HuH-7.5 (cell line): Measurements from ENCODE around the gene TRIM64C.
"Not testable (repeated sequence)": the region's sequence is repeated elsewhere in the genome, so short reads cannot be mapped to it uniquely, and the experiment has no call there.

ENCODE experiments used
- DNase-seq: peaks from one replicate; pipeline ENCODE4 v3.0.0; 2011; ENCODE audit warnings: low spot score

Gene TRIM64C

DNA sequence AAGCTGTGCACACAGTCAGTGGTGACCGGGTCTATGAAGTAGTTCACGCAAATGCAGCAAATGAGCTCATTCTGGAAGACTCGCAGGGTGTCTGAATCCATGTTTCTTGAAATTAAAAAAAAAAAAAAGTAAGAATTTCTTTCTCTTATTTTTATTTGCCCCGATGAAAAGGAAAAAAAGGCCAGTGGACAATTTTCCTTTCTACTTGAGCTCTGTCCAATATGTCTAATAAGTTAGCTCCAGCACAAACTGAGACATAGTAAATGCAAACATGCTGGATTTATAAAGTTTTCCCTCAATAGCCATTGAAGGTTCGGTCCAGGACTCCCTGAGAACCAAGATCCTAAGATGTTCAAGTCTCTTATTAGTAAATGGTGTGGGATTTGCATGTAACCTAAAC is at the start of gene TRIM64C:
Gene TRIM64C (minus strand): TSS at position 101 of the 400 bp plus-strand sequence. CDS start 0 bp downstream, at position 101.
- DNase-seq: not testable (repeated sequence)

DNA sequence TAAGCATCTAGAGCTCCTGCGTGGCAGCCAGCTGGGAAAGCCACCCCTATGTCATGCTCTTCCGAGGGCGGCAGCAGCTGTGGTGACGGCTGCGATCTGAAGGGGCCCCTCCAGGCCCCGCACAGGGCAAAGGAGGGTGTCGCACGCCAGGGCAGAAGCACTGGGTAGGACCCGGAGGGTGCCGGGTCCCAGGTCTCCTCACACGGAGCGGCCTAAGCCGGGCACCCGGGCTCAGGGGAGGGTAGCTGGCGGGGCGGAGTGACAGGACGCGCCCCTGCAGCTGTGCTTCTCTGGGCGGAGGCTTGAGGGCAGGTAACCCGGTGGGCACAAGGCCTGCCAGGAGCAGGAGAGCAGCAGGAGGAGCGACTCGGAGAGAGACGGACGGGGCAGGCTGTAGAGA is 43.4 kb upstream of the TRIM64C start:
- not testable (repeated sequence) for DNase-seq

DNA sequence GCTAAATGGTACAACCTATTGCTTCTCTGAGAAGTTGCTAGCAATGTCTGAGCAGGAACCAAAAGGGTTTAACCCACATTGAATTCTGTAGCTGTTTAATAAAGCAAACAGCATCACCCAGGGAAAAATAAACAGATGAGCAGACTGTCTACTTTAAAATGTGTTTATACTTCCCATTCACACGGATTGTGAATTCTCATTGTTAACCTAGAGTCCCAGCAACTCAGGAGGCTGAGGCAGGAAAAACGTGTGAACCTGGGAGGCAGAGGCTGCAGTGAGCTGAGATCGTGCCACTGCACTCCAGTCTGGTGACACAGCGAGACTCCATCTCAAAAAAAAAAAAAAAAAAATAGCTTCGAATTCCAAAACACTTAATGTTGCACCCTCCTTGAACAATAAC is 11.0 kb upstream of the TRIM64C start:
- not testable (repeated sequence) for DNase-seq

GRCh38 chr11:49049821-49050220 is 9.1 kb downstream of the TRIM64C start:
- DNase-seq: not testable (repeated sequence)

DNA sequence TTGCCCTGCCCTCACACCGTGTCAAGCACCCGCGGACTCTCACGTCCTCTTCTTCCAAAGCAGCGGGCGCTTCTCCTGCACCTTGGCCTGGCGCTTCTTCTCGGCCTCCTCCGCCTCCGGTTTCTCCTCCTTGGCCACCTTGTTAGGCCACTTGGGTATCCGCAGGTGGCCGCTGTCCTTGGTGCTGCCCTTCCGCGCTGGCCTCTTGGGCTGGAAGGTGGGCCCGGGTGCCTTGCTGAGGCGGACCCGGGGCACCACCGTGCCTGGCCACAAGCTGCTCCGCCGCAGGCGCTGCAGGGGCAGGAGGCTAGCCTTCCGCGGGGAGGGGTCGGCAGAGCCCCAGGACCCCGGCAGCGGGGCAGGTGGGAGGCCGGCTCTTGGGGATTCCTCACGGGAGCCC is 10.7 kb downstream of the TRIM64C start:
- not testable (repeated sequence) for DNase-seq

- DNase-seq: not testable (repeated sequence)
These were observed 30.4 kb downstream of the TRIM64C start, which contains the start of gene TRIM49B for GRCh38 chr11:49028523-49028922. TSS of gene TRIM49B (plus strand) at chr11:49028823. CDS start at chr11:49031600, 2,777 bp downstream.
